PFSK-1 (cell line): ENCODE measurements around the gene DIP2B.

Source experiments
- FOXP2 ChIP-seq: optimal IDR thresholded peaks from 2 replicates; pipeline ENCODE3; 2011; ENCODE audit warnings: borderline replicate concordance, control low read depth, inconsistent platforms; ENCODE audit not compliant: insufficient read depth; ENCODE audit errors: extremely low read length, extremely low read depth
- POLR2AphosphoS5 ChIP-seq: IDR thresholded peaks from 2 replicates; pipeline ENCODE4 v1.6.1; 2012; ENCODE audit warnings: low read depth, mild to moderate bottlenecking, control low read depth, low read length, moderate library complexity
- SIN3A ChIP-seq: IDR thresholded peaks from 2 replicates; pipeline ENCODE4 v1.6.1; 2012; ENCODE audit warnings: mild to moderate bottlenecking, low read length, moderate library complexity, borderline replicate concordance; ENCODE audit not compliant: insufficient read depth
- TAF1 ChIP-seq: IDR thresholded peaks from 2 replicates; pipeline ENCODE4 v1.6.1; 2012; ENCODE audit warnings: low read length, control low read depth, borderline replicate concordance; ENCODE audit not compliant: insufficient read depth
- TF ChIP-seq, protein P1 (sequence below), 2 experiments: IDR thresholded peaks; 2 replicates each; pipeline versions ENCODE4 v1.6.1 to v1.8.0; 2011 to 2012; ENCODE audit warnings: low read depth in 2 of 2, low read length in 2 of 2, control low read depth in 1 of 2, inconsistent platforms in 1 of 2, mild to moderate bottlenecking in 1 of 2, moderate library complexity in 1 of 2; ENCODE audit not compliant: insufficient read depth in 1 of 2

DIP2B gene

DNA sequence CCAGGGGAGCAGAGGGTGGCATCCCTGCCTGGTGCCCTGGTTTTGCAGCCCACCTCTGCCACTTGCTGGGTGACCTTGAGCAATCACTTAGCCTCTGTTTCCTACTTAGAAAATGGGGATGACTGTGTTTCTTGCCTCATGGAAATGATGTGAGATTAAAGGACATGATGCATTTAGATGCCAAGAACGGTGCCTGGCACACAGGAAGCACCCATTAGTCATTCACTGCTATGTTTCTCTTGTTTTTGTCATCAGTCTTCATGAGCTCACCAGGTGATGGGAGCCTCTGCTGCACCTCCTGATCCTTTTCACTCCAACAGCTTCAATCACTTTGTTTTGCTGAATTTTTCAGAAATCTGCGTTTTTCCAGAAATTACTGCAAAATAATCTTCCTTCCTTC, 235.5 kb downstream of the DIP2B start:
- TF ChIP-seq, protein P1, sequence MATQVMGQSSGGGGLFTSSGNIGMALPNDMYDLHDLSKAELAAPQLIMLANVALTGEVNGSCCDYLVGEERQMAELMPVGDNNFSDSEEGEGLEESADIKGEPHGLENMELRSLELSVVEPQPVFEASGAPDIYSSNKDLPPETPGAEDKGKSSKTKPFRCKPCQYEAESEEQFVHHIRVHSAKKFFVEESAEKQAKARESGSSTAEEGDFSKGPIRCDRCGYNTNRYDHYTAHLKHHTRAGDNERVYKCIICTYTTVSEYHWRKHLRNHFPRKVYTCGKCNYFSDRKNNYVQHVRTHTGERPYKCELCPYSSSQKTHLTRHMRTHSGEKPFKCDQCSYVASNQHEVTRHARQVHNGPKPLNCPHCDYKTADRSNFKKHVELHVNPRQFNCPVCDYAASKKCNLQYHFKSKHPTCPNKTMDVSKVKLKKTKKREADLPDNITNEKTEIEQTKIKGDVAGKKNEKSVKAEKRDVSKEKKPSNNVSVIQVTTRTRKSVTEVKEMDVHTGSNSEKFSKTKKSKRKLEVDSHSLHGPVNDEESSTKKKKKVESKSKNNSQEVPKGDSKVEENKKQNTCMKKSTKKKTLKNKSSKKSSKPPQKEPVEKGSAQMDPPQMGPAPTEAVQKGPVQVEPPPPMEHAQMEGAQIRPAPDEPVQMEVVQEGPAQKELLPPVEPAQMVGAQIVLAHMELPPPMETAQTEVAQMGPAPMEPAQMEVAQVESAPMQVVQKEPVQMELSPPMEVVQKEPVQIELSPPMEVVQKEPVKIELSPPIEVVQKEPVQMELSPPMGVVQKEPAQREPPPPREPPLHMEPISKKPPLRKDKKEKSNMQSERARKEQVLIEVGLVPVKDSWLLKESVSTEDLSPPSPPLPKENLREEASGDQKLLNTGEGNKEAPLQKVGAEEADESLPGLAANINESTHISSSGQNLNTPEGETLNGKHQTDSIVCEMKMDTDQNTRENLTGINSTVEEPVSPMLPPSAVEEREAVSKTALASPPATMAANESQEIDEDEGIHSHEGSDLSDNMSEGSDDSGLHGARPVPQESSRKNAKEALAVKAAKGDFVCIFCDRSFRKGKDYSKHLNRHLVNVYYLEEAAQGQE (IDR thresholded peaks at IDR 0.05; ENCODE audit: insufficient read depth in 1 of 2, low read depth in 2 of 2, low read length in 2 of 2) = no peak
- TF ChIP-seq FOXP2 = no peak

DNA sequence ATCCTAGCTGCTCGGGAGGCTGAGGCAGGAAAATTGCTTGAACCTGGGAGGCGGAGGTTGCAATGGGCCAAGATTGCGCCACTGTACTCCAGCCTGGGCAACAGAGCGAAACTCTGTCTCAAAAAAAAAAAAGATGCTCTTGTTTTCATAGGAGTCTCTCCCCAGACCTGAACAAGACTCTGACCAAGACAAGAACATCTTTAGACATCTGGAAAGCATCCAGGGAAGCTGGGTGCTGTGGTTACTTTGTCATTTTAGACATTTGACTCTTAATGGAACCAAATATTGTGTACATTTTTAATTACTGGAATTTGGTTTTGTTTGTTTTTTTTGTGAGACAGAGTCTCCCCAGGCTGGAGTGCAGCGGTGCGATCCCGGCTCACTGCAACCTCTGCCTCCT, 238.0 kb downstream of the DIP2B start:
- TF ChIP-seq FOXP2 (no peak), SIN3A (no peak), TAF1 (no peak)

DNA sequence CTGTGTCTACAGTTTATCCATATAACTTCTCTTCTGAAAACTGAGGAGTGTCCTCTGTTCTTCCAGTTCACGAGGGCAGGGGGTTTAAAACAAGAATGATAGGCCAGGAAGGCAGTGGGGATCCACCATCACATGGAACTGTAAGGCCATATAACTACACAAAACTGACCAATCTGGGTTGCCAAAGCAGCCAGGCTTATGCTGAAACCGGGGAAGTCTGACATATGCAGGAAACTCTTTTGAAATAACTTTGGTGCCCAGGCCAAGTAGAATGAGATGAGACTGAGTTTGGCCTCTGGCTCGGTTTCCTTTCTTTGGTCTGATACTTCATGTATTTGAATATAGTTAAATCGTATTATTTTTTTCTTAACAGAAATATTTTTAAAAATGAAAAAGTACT, 241.1 kb downstream of the DIP2B start:
- TF ChIP-seq TAF1 (no peak), SIN3A (no peak), FOXP2 (no peak)

DNA sequence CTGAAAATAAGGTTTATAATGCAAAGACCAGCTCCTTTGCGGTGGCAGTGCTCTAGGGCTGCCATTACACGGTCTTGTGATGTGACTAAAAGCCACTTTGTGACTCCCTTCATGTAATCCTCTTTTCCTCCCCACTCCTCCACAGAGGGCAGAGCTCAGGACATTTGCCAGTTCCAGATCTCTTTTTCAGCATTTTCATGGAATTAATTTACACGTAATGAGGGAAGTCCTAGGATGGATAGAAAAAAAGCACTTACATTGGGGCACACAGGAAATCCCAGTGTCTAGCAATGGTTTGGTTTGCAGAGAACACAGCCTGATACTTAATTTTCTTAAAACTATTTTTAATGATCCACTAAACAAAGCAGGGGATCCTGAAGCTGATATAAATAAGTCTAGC, 241.6 kb downstream of the DIP2B start:
- TF ChIP-seq FOXP2 = no peak
- TF ChIP-seq, protein P1 (IDR thresholded peaks at IDR 0.05; ENCODE audit: insufficient read depth in 1 of 2, low read depth in 2 of 2, low read length in 2 of 2) = no peak
- no peak for TF ChIP-seq TAF1
- TF ChIP-seq POLR2AphosphoS5 = no peak
- no peak for TF ChIP-seq SIN3A

DNA sequence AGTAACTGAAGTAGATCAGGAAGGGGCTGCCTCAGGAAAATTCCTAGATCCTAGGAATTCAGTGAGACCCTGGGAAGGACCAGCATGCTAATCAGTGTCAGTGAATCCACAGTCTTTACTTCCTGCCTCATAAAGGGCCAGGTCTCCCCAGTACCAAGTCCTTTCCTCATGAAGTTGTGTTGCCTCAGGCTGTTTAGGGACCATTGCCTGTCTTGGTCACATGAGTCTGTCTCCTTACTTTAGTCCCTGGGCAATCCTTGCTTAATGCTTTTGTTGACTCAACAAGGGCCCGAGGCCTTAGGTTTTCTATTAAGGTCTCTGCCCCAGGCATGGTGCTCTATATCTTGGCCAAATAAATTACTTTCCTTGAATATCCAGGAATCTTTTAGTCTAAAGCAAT, 243.0 kb downstream of the DIP2B start:
- no peak for TF ChIP-seq SIN3A
- TF ChIP-seq, protein P1 (IDR thresholded peaks at IDR 0.05; ENCODE audit: insufficient read depth in 1 of 2, low read depth in 2 of 2, low read length in 2 of 2) = no peak
- no peak for TF ChIP-seq POLR2AphosphoS5
- no peak for TF ChIP-seq FOXP2
- TF ChIP-seq TAF1 = no peak

DNA sequence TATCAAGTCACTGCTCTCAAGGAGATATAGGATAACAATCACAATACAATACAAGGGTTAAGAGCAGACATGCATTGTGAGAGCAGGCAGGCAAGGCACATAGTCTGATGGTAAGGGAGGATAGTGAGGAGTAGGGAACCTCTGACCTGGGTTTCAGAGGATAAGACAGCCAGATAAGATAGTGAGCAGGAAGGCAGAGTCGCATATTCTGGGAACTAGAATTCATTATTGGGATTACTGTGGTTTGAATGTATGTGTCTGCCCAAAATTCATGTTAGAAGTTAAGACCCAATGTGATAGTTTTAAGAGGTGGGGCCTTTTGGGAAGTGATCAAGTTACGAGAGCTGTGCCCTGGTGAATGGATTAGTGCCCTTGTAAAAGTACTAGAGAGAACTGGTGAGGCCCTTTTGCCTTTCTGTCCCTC, 244.7 kb downstream of the DIP2B start:
- TF ChIP-seq FOXP2 (no peak), POLR2AphosphoS5 (no peak), SIN3A (no peak), TAF1 (no peak)
- TF ChIP-seq, protein P1 (IDR thresholded peaks at IDR 0.05; ENCODE audit: insufficient read depth in 1 of 2, low read depth in 2 of 2, low read length in 2 of 2) = no peak
